ENCODE results near the gene SGCD. TPM values are rescaled to one million over a fixed set of nuclear protein-coding genes. Genes with fewer than 3 reads are reported as not detected.

The SGCD gene
- total and polyA plus RNA-seq, 10 donors = 0.26 to 5.3 (median 1.3) TPM

GRCh38 chr5:156774273-156774672 is 447.3 kb downstream of the SGCD start:
- no peaks in the 10 kb centered on the region for H3K36me3 ChIP-seq
- H3K27ac ChIP-seq = no peak overlapping the region
- no peak overlapping the region for H3K4me3 ChIP-seq
- no peaks in the 10 kb centered on the region for H3K4me1 ChIP-seq
- no peaks in the 10 kb centered on the region for H3K9me3 ChIP-seq
- no peaks in the 10 kb centered on the region for H3K27me3 ChIP-seq (replicated peaks in 1 of 7)
- WGBS, 5 donors = 48 to 69% (median 56%) methylated on average over 2 of the region's 2 CpGs
- no peak for TF ChIP-seq POLR2A (IDR thresholded peaks at IDR 0.05)
- no peak for TF ChIP-seq POLR2AphosphoS5 (IDR thresholded peaks at IDR 0.05)
- no peak for TF ChIP-seq CTCF (IDR thresholded peaks at IDR 0.05 in 8 of 11, conservative IDR thresholded peaks at IDR 0.05 in 3 of 11)
- intact Hi-C loops (cut with DNase I; ENCODE audit: low total_unique reads) = no loop called here
- DNase-seq = no peak

GRCh38 chr5:156778139-156778706 is 451.3 kb downstream of the SGCD start:
- Histone ChIP-seq H3K36me3 (no peaks in the 10 kb centered on the region), H3K4me1 (no peaks in the 10 kb centered on the region), H3K27me3 (replicated peaks in 1 of 7) (peaks cover 0 to 3% (median 0%) of the 10 kb centered on the region in 7 donors), H3K4me3 (no peak overlapping the region), H3K27ac (no peak overlapping the region), H3K9me3 (peaks cover 0 to 4% (median 0%) of the 10 kb centered on the region in 8 donors)
- intact Hi-C loops (cut with DNase I; ENCODE audit: low total_unique reads) = no loop called here
- TF ChIP-seq POLR2AphosphoS5 (IDR thresholded peaks at IDR 0.05) (no peak), POLR2A (IDR thresholded peaks at IDR 0.05) (no peak), CTCF (IDR thresholded peaks at IDR 0.05 in 8 of 11, conservative IDR thresholded peaks at IDR 0.05 in 3 of 11) (no peak)
- 84 to 98% (median 90%) methylated on average over 1 of the region's 1 CpG for WGBS, 5 donors
- no peak for DNase-seq

GRCh38 chr5:156778752-156779151 is 451.8 kb downstream of the SGCD start:
- intact Hi-C loops (cut with DNase I; ENCODE audit: low total_unique reads) = no loop called here
- H3K36me3 ChIP-seq = no peaks in the 10 kb centered on the region
- DNase-seq = no peak
- H3K27me3 ChIP-seq (replicated peaks in 1 of 7) = peaks cover 0 to 8% (median 0%) of the 10 kb centered on the region in 7 donors
- peaks cover 0 to 8% (median 0%) of the 10 kb centered on the region in 8 donors for H3K9me3 ChIP-seq
- no peaks in the 10 kb centered on the region for H3K4me1 ChIP-seq
- TF ChIP-seq CTCF (IDR thresholded peaks at IDR 0.05 in 8 of 11, conservative IDR thresholded peaks at IDR 0.05 in 3 of 11) (no peak), POLR2AphosphoS5 (IDR thresholded peaks at IDR 0.05) (no peak), POLR2A (IDR thresholded peaks at IDR 0.05) (no peak)
- no peak overlapping the region for H3K27ac ChIP-seq
- WGBS, 5 donors = 50 to 87% (median 76%) methylated on average over 2 of the region's 2 CpGs
- H3K4me3 ChIP-seq = no peak overlapping the region

- 74 to 82% (median 81%) methylated on average over 4 of the region's 4 CpGs for WGBS, 5 donors
- H3K9me3 ChIP-seq = peaks cover 0 to 14% (median 0%) of the 10 kb centered on the region in 8 donors
Observed at GRCh38 chr5:156779436-156779835, 452.5 kb downstream of the SGCD start.

More at GRCh38 chr5:156779436-156779835, 452.5 kb downstream of the SGCD start:
- TF ChIP-seq POLR2A (IDR thresholded peaks at IDR 0.05) = no peak
- TF ChIP-seq CTCF (IDR thresholded peaks at IDR 0.05 in 8 of 11, conservative IDR thresholded peaks at IDR 0.05 in 3 of 11) = no peak
- no peak for TF ChIP-seq POLR2AphosphoS5 (IDR thresholded peaks at IDR 0.05)
- DNase-seq = no peak
- no peak overlapping the region for H3K4me3 ChIP-seq
- no peak overlapping the region for H3K27ac ChIP-seq
- peaks cover 0 to 8% (median 0%) of the 10 kb centered on the region in 7 donors for H3K27me3 ChIP-seq (replicated peaks in 1 of 7)
- H3K36me3 ChIP-seq = no peaks in the 10 kb centered on the region
- intact Hi-C loops (cut with DNase I; ENCODE audit: low total_unique reads) = no loop called here
- no peaks in the 10 kb centered on the region for H3K4me1 ChIP-seq

Data from spleen (tissue), 11 donors.